Vein endothelial cell (primary cell): Measurements from ENCODE around the gene KLHDC8A. TPM values are rescaled to one million over a fixed set of nuclear protein-coding genes. Genes with fewer than 3 reads are reported as not detected.

ENCODE experiments used
- small RNA-seq: library from RNA; depleted of rRNA; stranded (forward); fragments of <200 nt; gene quantifications from one replicate; pipeline ENCODE3, GENCODE V24; 2012
- total RNA-seq: library from RNA; depleted of rRNA; stranded (reverse); fragments of >200 nt; gene quantifications from 2 replicates; pipeline ENCODE4 v1.2.3, GENCODE V29; 2012

KLHDC8A gene, protein sequence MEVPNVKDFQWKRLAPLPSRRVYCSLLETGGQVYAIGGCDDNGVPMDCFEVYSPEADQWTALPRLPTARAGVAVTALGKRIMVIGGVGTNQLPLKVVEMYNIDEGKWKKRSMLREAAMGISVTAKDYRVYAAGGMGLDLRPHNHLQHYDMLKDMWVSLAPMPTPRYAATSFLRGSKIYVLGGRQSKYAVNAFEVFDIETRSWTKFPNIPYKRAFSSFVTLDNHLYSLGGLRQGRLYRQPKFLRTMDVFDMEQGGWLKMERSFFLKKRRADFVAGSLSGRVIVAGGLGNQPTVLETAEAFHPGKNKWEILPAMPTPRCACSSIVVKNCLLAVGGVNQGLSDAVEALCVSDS
- not detected in 2 replicates for total RNA-seq

DNA sequence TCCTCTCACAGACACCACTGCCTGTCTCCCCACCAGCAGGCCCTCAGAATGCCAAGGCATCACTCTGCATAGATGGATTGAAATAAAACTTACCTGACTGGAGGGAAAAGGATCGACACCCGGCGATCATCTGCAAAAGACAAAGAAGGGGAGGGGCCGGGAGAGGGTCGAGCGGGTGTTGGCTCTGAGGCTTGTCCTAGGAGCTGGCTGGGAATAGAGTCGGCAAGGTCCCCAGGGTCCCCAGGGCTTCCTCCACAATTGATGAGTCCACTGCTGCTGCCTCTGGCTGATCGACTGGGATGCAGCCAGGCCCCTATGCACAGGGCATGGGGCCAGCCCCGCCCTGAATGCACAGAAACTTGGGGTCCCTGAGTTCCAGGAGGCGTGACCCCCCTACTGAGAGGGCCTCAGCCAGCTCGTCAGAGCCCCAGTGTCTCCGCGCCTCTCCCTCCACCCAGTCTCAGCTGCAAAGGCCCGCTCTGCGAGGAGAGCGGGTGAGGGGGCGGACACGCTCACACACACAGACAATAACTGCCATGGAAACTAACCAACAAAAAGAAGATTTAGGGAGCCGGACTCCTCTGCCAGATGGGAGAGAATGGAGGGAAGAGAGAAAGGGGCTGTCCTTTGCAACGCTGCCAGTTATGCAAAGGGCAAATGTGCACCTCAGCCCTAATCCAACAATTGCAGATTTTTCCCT lies at the start of gene KLHDC8A:
Gene KLHDC8A, minus strand, starts transcription at position 483 of the 700 bp plus-strand sequence. CDS start 13,318 bp downstream, outside the sequence.

DNA sequence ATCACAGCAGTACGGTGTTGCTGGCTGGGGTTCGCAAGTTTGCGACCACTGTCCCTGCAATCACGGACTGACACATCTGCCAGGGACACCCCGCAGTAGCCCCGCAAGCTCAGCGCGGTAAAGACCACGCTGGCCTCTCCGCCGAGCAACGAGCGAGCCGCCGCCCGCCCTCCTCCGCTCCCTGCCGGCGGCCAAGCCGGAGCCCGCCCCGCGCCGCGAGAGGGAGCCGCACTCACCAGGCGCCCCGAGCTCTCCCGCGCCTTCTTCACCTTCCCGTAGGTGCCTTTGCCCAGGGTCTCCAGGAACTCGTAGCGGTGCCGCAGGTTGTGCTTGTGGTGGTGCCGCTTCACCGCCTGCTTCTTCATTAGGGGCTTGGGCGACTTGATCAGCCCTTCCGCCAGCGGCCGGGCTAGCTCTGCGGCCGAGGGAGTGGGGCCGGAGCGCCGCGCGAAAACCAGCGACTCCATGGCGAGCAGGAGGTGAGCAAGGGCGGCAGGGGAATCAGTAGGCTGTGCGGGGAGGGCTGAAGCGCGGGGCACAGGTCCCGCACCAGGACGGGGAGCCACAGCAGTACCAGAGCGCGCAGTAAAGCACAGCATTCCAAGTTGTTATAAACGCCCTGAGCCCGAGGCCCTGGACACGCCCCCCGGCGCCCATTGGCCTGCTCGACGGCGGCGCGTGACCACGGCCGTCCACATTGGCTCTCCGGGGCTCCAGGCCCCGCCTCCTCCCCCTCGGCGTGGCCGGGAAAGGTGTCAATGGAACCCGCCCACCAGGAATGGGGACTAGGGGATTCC lies 35.4 kb downstream of the KLHDC8A start, which contains the start of gene NUAK2:
Gene NUAK2, minus strand, starts transcription at position 584 of the 797 bp plus-strand sequence. Its CDS starts 117 bp downstream, at position 467.

Small RNA genes lying within 50 kb of the gene (small RNA-seq; reads per million reads assigned to genes)
- not detected for gene SNRPGP10

Other genes with a start within 250 kb of the KLHDC8A start
- 16.7 and 19.8 TPM in 2 replicates for gene RBBP5, start 234.9 kb downstream of the KLHDC8A start, total RNA-seq
- 10.1 and 10.5 TPM in 2 replicates for gene DSTYK, start 145.2 kb downstream of the KLHDC8A start, total RNA-seq
- gene TMCC2, start 129.0 kb downstream of the KLHDC8A start, total RNA-seq = 2.0 and 2.1 TPM in 2 replicates
- gene NUAK2, start 35.2 kb downstream of the KLHDC8A start, total RNA-seq = 3.1 and 3.3 TPM in 2 replicates
- gene LEMD1, start 65.1 kb upstream of the KLHDC8A start, total RNA-seq = not detected in 2 replicates
- under 0.01 and 0.29 TPM in 2 replicates for gene BLACAT1, start 99.1 kb upstream of the KLHDC8A start, total RNA-seq
- 0.29 and 0.33 TPM in 2 replicates for gene CDK18, start 147.7 kb upstream of the KLHDC8A start, total RNA-seq